GM04503 (cell line): ENCODE data around the gene PREX1.
A peak's percentile ranks its signal among the peaks of the same experiment; 100 is the strongest.
"Not testable (repeated sequence)": the region's sequence is repeated elsewhere in the genome, so short reads cannot be mapped to it uniquely, and the experiment has no call there.

ENCODE experiments used
- DNase-seq: peaks from one replicate; pipeline ENCODE4 v3.0.0-alpha.2; 2012; ENCODE audit warnings: low read depth

The PREX1 gene

GRCh38 chr20:48793776-48794175, 34.0 kb downstream of the PREX1 start:
- no peak for DNase-seq

- DNase-seq, result peak; percentile 66
Measured at GRCh38 chr20:48791666-48792071, 36.1 kb downstream of the PREX1 start.

GRCh38 chr20:48791014-48791413, 36.8 kb downstream of the PREX1 start:
- DNase-seq, result no peak

GRCh38 chr20:48790473-48791003, 37.3 kb downstream of the PREX1 start:
- no peak for DNase-seq

GRCh38 chr20:48789781-48790472, 37.9 kb downstream of the PREX1 start:
- DNase-seq, result no peak

GRCh38 chr20:48789185-48789668, 38.6 kb downstream of the PREX1 start:
- DNase-seq, result no peak

- no peak for DNase-seq
Measured at GRCh38 chr20:48788486-48789072, 39.2 kb downstream of the PREX1 start.

- peak; percentile 37 for DNase-seq
Measured at GRCh38 chr20:48787861-48788375, 39.9 kb downstream of the PREX1 start.

GRCh38 chr20:48786951-48787705, 40.7 kb downstream of the PREX1 start:
- DNase-seq, result no peak

- DNase-seq, result no peak
Measured at GRCh38 chr20:48785801-48786200, 42.0 kb downstream of the PREX1 start.

GRCh38 chr20:48785256-48785655, 42.5 kb downstream of the PREX1 start:
- DNase-seq, result no peak

- no peak for DNase-seq
Measured at GRCh38 chr20:48784273-48784641, 43.5 kb downstream of the PREX1 start.

- no peak for DNase-seq
Measured at GRCh38 chr20:48783533-48784272, 44.1 kb downstream of the PREX1 start.

- no peak for DNase-seq
Measured at GRCh38 chr20:48782901-48783308, 44.9 kb downstream of the PREX1 start.

- no peak for DNase-seq
Measured at GRCh38 chr20:48782053-48782452, 45.7 kb downstream of the PREX1 start.

GRCh38 chr20:48781634-48782033, 46.2 kb downstream of the PREX1 start:
- no peak for DNase-seq

- no peak for DNase-seq
Measured at GRCh38 chr20:48779435-48779834, 48.4 kb downstream of the PREX1 start.

- DNase-seq, result no peak
Measured at GRCh38 chr20:48777821-48778220, 50.0 kb downstream of the PREX1 start.

GRCh38 chr20:48777005-48777404, 50.8 kb downstream of the PREX1 start:
- no peak for DNase-seq

- DNase-seq, result peak; percentile 79
Measured at GRCh38 chr20:48776306-48776705, 51.5 kb downstream of the PREX1 start.

- not testable (repeated sequence) for DNase-seq
Measured at GRCh38 chr20:48775545-48775944, 52.3 kb downstream of the PREX1 start.

GRCh38 chr20:48774696-48775095, 53.1 kb downstream of the PREX1 start:
- DNase-seq, result no peak
